CD14-positive monocyte (primary cell): Measurements from ENCODE around the gene ABHD10. TPM values are rescaled to one million over a fixed set of nuclear protein-coding genes. Genes with fewer than 3 reads are reported as not detected.
A peak's percentile ranks its signal among the peaks of the same experiment; 100 is the strongest.

ENCODE experiments used
- DNase-seq, 3 donors: peaks; one replicate each; pipeline ENCODE4 v3.0.0-alpha.2; 2011 to 2022
- H2AFZ ChIP-seq: 2 replicates; pipeline ENCODE4 v1.6.0; 2012; ENCODE audit warnings: mild to moderate bottlenecking, low read depth, low read length, inconsistent platforms; ENCODE audit not compliant: insufficient read depth, poor library complexity, severe bottlenecking
- H3K27ac ChIP-seq, 2 donors: 1 replicate in 1 of 2; 2 replicates in 1 of 2; pipeline ENCODE4 v1.5.1; 2012 to 2013; ENCODE audit warnings: low read length in 2 of 2, control low read depth in 1 of 2, inconsistent platforms in 1 of 2, low read depth in 1 of 2, mild to moderate bottlenecking in 1 of 2
- H3K27me3 ChIP-seq, 2 donors: one replicate each; pipeline versions ENCODE4 v1.6.0 to v1.6.1; 2011 to 2013; ENCODE audit warnings: low read length in 2 of 2; ENCODE audit not compliant: control insufficient read depth in 2 of 2, insufficient read depth in 2 of 2
- H3K36me3 ChIP-seq, 2 donors: replicated peaks in 1 of 2; 1 replicate in 1 of 2; 2 replicates in 1 of 2; pipeline versions ENCODE4 v1.5.1 to v1.6.1; 2012 to 2013; ENCODE audit warnings: low read length in 2 of 2, control low read depth in 1 of 2, inconsistent platforms in 1 of 2, mild to moderate bottlenecking in 1 of 2; ENCODE audit not compliant: insufficient read depth in 2 of 2, control insufficient read depth in 1 of 2
- H3K4me1 ChIP-seq, 2 donors: 1 replicate in 1 of 2; 2 replicates in 1 of 2; pipeline versions ENCODE4 v1.5.1 to v1.6.1; 2012 to 2013; ENCODE audit warnings: low read length in 2 of 2, control low read depth in 1 of 2, inconsistent platforms in 1 of 2, mild to moderate bottlenecking in 1 of 2, moderate library complexity in 1 of 2; ENCODE audit not compliant: insufficient read depth in 2 of 2, control insufficient read depth in 1 of 2
- H3K4me2 ChIP-seq: replicated peaks from 2 replicates; pipeline ENCODE3; 2012; ENCODE audit warnings: low read length, moderate library complexity, mild to moderate bottlenecking; ENCODE audit not compliant: poor library complexity, severe bottlenecking; ENCODE audit errors: extremely low read depth
- H3K4me3 ChIP-seq, 3 experiments: fragments of 200-600 bp in 1 of 3; sonication (generic) in 1 of 3; replicated peaks in 1 of 3; 1 replicate in 2 of 3; 2 replicates in 1 of 3; pipeline ENCODE4 v1.5.1; 2011 to 2013; ENCODE audit warnings: low read length in 3 of 3, mild to moderate bottlenecking in 3 of 3, control low read depth in 2 of 3, low read depth in 2 of 3, inconsistent platforms in 1 of 3, moderate library complexity in 1 of 3
- H3K79me2 ChIP-seq: 2 replicates; pipeline ENCODE4 v1.6.0; 2012; ENCODE audit warnings: mild to moderate bottlenecking, control low read depth, inconsistent platforms, low read length, moderate library complexity; ENCODE audit not compliant: insufficient read depth
- H3K9ac ChIP-seq: 2 replicates; pipeline ENCODE4 v1.6.0; 2017; ENCODE audit warnings: low read length, mild to moderate bottlenecking; ENCODE audit not compliant: insufficient read depth, poor library complexity, severe bottlenecking
- H3K9me3 ChIP-seq, 2 donors: replicated peaks in 1 of 2; 1 replicate in 1 of 2; 2 replicates in 1 of 2; pipeline versions ENCODE4 v1.5.1 to v1.6.1; 2012 to 2013; ENCODE audit warnings: low read length in 2 of 2, control low read depth in 1 of 2; ENCODE audit not compliant: control insufficient read depth in 1 of 2, insufficient read depth in 1 of 2
- H4K20me1 ChIP-seq: 2 replicates; pipeline ENCODE4 v1.6.0; 2012; ENCODE audit warnings: mild to moderate bottlenecking, low read length, control low read depth, moderate library complexity; ENCODE audit not compliant: insufficient read depth
- H3K27ac Mint-ChIP-seq, 7 donors: one replicate each; pipeline ENCODE4 v1.8.0; 2020; ENCODE audit warnings: mild to moderate bottlenecking in 7 of 7, mixed read lengths in 7 of 7, moderate library complexity in 6 of 7, inconsistent platforms in 2 of 7
- H3K27me3 Mint-ChIP-seq, 3 donors: one replicate each; pipeline ENCODE4 v1.8.0; 2021 to 2022; ENCODE audit warnings: low read depth in 3 of 3, mild to moderate bottlenecking in 3 of 3, mixed read lengths in 3 of 3, moderate library complexity in 3 of 3, inconsistent platforms in 1 of 3
- H3K36me3 Mint-ChIP-seq, 2 donors: one replicate each; pipeline ENCODE4 v1.8.0; 2020; ENCODE audit warnings: mixed read lengths in 2 of 2, inconsistent platforms in 1 of 2, mild to moderate bottlenecking in 1 of 2
- H3K4me1 Mint-ChIP-seq: one replicate; pipeline ENCODE4 v1.8.0; 2020; ENCODE audit warnings: mild to moderate bottlenecking, mixed read lengths
- H3K4me3 Mint-ChIP-seq, 2 donors: one replicate each; pipeline ENCODE4 v1.8.0; 2020; ENCODE audit warnings: mild to moderate bottlenecking in 2 of 2, mixed read lengths in 2 of 2, moderate library complexity in 1 of 2
- H3K9me3 Mint-ChIP-seq, 7 donors: one replicate each; pipeline ENCODE4 v1.8.0; 2020 to 2022; ENCODE audit warnings: mixed read lengths in 7 of 7, mild to moderate bottlenecking in 6 of 7, moderate library complexity in 6 of 7, inconsistent platforms in 2 of 7
- WGBS: methylation state at CpG from one replicate; pipeline ENCODE4 v1.1.5; 2013; ENCODE audit warnings: missing lambda C conversion rate; ENCODE audit not compliant: insufficient coverage; 5-methylcytosine and 5-hydroxymethylcytosine counted together
- intact Hi-C, 2 donors: fragments of 100-400 bp; cut with micrococcal nuclease; formaldehyde crosslinking; loops; one replicate each; pipeline versions ENCODE4 v1.15.0 to v1.15.1; 2023
- polyA plus RNA-seq, 3 donors: library from polyadenylated mRNA; depleted of rRNA in 1 of 3; unstranded in 2 of 3; stranded (reverse) in 1 of 3; fragments of 300-500 nt in 2 of 3; fragments of >200 nt in 1 of 3; fragmentation: Illumina TruSeq in 2 of 3; gene quantifications; 1 replicate in 2 of 3; 2 replicates in 1 of 3; pipeline ENCODE4 v1.2.3, GENCODE V29; 2012 to 2021
- TF ChIP-seq, protein P1 (sequence below): fragments of 200-600 bp; IDR thresholded peaks from one replicate; pipeline ENCODE4 v1.8.0; 2022; ENCODE audit warnings: antibody characterized with exemption, mild to moderate bottlenecking

The ABHD10 gene
- polyA plus RNA-seq, 3 donors = 15.2 to 22.3 (median 17.0) TPM

DNA sequence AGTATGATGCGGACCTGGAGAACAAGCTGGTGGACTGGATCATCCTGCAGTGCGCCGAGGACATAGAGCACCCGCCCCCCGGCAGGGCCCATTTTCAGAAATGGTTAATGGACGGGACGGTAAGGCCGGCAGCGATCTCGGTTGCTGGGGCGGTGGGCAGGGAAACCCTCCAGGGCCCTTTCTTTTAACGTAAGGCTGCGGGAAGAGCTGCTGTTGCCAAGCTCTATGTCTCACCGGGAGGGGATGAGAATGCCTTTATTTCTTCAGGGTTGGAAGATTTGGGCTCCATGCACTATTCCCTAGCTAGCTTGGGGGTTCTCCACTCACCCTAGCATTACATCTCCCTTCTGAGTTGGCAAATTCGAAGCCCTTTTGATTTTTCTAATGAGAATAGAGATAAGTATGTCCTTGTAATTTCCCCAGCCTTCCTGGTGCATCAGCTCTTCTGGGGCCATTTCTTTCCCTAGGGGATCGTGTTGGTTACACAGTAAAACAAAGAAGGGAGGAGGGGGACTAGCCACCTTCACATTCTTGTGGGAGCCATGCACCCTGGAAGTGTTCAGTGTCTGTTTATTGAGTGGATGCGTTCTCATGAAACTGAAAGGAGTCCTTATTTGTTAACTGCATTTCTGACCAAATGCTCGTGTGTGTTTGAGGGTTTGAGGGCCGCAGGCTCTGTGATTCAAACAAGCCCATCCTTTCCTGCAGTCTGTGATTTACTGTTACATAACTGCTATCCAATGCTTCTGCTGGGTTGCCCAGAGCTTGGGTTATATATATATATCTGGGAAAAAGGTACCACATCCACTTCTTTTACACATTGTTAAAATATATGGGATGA is 20.9 kb downstream of the ABHD10 start:
- no peak for DNase-seq
- TF ChIP-seq, protein P1, sequence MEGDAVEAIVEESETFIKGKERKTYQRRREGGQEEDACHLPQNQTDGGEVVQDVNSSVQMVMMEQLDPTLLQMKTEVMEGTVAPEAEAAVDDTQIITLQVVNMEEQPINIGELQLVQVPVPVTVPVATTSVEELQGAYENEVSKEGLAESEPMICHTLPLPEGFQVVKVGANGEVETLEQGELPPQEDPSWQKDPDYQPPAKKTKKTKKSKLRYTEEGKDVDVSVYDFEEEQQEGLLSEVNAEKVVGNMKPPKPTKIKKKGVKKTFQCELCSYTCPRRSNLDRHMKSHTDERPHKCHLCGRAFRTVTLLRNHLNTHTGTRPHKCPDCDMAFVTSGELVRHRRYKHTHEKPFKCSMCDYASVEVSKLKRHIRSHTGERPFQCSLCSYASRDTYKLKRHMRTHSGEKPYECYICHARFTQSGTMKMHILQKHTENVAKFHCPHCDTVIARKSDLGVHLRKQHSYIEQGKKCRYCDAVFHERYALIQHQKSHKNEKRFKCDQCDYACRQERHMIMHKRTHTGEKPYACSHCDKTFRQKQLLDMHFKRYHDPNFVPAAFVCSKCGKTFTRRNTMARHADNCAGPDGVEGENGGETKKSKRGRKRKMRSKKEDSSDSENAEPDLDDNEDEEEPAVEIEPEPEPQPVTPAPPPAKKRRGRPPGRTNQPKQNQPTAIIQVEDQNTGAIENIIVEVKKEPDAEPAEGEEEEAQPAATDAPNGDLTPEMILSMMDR = no peak
- intact Hi-C loops = no loop called here
- Histone ChIP-seq H3K4me3 (peak overlapping the region in 1 of 3 experiments; percentile 56), H3K36me3 (no peaks in the 10 kb centered on the region), H3K27ac (no peak overlapping the region), H3K27me3 (peaks cover 30 to 33% of the 10 kb centered on the region in 2 donors), H3K9me3 (peaks cover 0 to 5% of the 10 kb centered on the region in 2 donors), H2AFZ (peak overlapping the region; percentile 38), H3K4me2 (peak overlapping the region; percentile 60), H3K79me2 (no peaks in the 10 kb centered on the region), H3K4me1 (peaks cover 11 to 12% of the 10 kb centered on the region in 2 donors), H3K9ac (peak overlapping the region; percentile 19), H4K20me1 (no peaks in the 10 kb centered on the region)
- peak overlapping the region; percentile 66 to 92 for H3K4me3 Mint-ChIP-seq
- H3K9me3 Mint-ChIP-seq = peaks cover 0 to 3% (median 2%) of the 10 kb centered on the region in 7 donors
- no peaks in the 10 kb centered on the region for H3K36me3 Mint-ChIP-seq
- WGBS = 13% methylated on average over 12 of the region's 19 CpGs
- H3K27me3 Mint-ChIP-seq = peaks cover 35 to 55% (median 44%) of the 10 kb centered on the region in 3 donors
- H3K4me1 Mint-ChIP-seq = peaks cover 20% of the 10 kb centered on the region
- H3K27ac Mint-ChIP-seq = no peak overlapping the region

DNA sequence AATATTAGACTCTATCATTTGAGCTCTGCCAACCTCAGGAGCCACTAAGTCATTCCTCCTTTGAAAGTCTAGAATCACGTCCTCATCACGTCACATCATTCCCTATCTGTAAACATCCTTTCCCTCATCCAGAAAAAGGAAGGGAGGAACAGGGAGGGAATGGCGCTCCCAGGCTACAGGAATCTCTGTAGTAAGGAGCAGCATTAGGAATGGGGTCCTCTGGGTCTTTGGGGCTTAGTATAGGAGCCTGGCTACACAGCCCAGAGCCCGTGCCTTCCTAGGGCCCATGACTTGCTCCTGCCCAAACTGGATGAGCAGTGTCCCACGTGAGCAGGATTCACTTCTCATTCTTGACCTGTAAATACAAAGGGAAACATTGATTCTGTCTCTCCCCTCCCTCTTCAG is 21.5 kb downstream of the ABHD10 start:
- 100% methylated on average over 2 of the region's 5 CpGs for WGBS
- Mint-ChIP-seq H3K4me3 (peak overlapping the region in 1 of 2 donors; percentile 60), H3K27ac (peak overlapping the region in 1 of 7 donors; percentile 12)

More for the DNA sequence above, 21.5 kb downstream of the ABHD10 start:
- H3K27me3 Mint-ChIP-seq = peaks cover 36 to 55% (median 44%) of the 10 kb centered on the region in 3 donors
- Histone ChIP-seq H3K27me3 (peaks cover 30 to 33% of the 10 kb centered on the region in 2 donors), H4K20me1 (no peaks in the 10 kb centered on the region), H3K4me1 (peaks cover 11 to 12% of the 10 kb centered on the region in 2 donors), H3K36me3 (no peaks in the 10 kb centered on the region), H2AFZ (no peak overlapping the region), H3K4me2 (no peak overlapping the region), H3K4me3 (no peak overlapping the region), H3K27ac (no peak overlapping the region), H3K79me2 (no peaks in the 10 kb centered on the region), H3K9ac (no peak overlapping the region), H3K9me3 (peaks cover 0 to 5% of the 10 kb centered on the region in 2 donors)
- H3K9me3 Mint-ChIP-seq = peaks cover 0 to 3% (median 2%) of the 10 kb centered on the region in 7 donors
- DNase-seq = no peak
- H3K4me1 Mint-ChIP-seq = peaks cover 20% of the 10 kb centered on the region
- H3K36me3 Mint-ChIP-seq = no peaks in the 10 kb centered on the region
- intact Hi-C loops = no loop called here
- TF ChIP-seq, protein P1 = no peak
